Activated naive CD8-positive, alpha-beta T cell treated with anti-CD3 and anti-CD28 coated beads for 36 hours (primary cell): ENCODE measurements around the gene GRB10. TPM values are rescaled to one million over a fixed set of nuclear protein-coding genes. Genes with fewer than 3 reads are reported as not detected.

Experiments used
- DNase-seq: peaks from one replicate; pipeline ENCODE4 v3.0.0; 2021
- H3K27ac Mint-ChIP-seq: one replicate; pipeline ENCODE4 v1.8.0; 2022; ENCODE audit warnings: mild to moderate bottlenecking, moderate library complexity, mixed read lengths
- H3K27me3 Mint-ChIP-seq: one replicate; pipeline ENCODE4 v1.8.0; 2022; ENCODE audit warnings: mild to moderate bottlenecking, mixed read lengths
- H3K36me3 Mint-ChIP-seq: one replicate; pipeline ENCODE4 v1.8.0; 2021; ENCODE audit warnings: mild to moderate bottlenecking, mixed read lengths
- H3K4me1 Mint-ChIP-seq: one replicate; pipeline ENCODE4 v1.8.0; 2021; ENCODE audit warnings: mixed read lengths
- H3K4me3 Mint-ChIP-seq: one replicate; pipeline ENCODE4 v1.8.0; 2022; ENCODE audit warnings: mild to moderate bottlenecking, moderate library complexity, mixed read lengths
- H3K9me3 Mint-ChIP-seq: one replicate; pipeline ENCODE4 v1.8.0; 2022; ENCODE audit warnings: mixed read lengths
- total RNA-seq, 2 experiments: library from RNA; stranded (reverse); gene quantifications; one replicate each; pipeline ENCODE4 v1.2.3, GENCODE V29; 2021

Gene GRB10
- total RNA-seq, 2 experiments from 2014 or later: 2.4 to 2.5 TPM

DNA sequence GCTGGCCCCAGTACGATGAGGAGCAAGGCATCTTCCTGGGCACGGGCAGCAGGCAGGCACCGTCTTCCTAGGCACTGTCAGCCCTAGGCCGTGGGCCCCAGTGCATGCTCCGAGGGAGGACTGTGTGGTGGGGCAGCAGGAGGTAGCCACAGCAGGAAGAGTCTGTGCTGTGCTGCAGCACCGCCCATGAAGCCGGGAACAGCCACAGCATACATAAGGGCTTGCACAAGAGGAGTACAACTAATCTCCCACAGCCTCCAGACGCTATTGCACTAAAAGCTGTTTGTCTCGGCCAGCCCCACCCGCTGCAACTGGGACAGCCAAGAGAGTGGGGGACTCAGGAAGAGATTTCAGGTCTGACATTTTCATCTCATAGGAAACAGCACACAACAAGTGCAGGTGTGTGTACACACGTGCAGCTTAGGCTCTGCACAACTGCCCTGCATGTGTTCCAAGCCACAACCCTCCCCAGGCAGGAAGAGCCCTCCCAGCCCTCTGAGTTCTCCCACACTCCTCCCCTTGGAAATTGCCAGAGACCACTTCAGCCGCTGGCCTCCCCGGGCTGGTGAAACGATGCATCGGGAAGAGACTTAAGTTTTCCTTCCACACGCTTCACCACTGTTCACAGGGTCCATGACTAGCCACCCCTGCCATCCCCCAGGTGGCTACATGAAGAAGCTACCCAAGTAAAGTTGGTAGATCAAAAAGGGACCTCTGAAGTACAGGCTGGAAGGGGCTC lies 129.4 kb downstream of the GRB10 start:
- Mint-ChIP-seq H3K4me1 (peaks cover 2% of the 10 kb centered on the region), H3K27ac (no peak overlapping the region), H3K4me3 (no peak overlapping the region), H3K9me3 (no peaks in the 10 kb centered on the region), H3K36me3 (no peaks in the 10 kb centered on the region), H3K27me3 (no peaks in the 10 kb centered on the region)
- no peak for DNase-seq

DNA sequence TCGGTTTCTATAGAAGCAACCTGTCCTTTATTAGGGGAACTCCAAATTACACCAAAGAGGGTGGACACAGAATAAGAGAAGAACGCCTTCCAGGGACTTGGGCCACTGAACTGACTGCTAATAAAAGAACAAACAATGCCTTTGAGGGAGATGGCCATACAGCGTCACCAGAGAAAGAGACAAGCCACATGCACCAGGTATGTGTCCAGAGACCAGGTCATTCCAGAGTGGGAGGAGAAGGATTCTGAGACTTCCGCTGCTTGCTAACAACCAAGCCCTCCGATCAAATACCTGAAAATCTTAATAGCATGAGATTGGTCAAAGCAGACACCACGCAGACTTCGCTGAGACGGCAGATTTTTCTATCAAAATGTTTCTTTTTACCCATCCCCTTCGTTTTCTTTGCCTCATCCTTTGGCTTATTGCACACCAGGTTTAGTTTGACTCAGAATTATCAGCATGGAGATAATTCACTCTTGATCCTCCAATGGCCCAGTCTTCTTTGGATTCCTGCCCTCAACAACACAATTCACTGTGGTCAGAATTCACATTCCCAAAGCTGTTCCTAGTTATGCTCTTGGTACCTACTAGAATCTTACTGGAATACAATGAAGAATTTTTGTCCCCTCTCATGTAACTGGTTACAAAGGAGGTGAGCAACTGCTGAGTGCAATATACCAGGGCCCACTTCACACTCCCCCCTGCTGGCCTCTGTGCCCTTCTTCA lies 130.1 kb downstream of the GRB10 start:
- DNase-seq: no peak
- Mint-ChIP-seq H3K36me3 (no peaks in the 10 kb centered on the region), H3K9me3 (no peaks in the 10 kb centered on the region), H3K4me1 (peaks cover 2% of the 10 kb centered on the region), H3K4me3 (no peak overlapping the region), H3K27ac (no peak overlapping the region), H3K27me3 (no peaks in the 10 kb centered on the region)

DNA sequence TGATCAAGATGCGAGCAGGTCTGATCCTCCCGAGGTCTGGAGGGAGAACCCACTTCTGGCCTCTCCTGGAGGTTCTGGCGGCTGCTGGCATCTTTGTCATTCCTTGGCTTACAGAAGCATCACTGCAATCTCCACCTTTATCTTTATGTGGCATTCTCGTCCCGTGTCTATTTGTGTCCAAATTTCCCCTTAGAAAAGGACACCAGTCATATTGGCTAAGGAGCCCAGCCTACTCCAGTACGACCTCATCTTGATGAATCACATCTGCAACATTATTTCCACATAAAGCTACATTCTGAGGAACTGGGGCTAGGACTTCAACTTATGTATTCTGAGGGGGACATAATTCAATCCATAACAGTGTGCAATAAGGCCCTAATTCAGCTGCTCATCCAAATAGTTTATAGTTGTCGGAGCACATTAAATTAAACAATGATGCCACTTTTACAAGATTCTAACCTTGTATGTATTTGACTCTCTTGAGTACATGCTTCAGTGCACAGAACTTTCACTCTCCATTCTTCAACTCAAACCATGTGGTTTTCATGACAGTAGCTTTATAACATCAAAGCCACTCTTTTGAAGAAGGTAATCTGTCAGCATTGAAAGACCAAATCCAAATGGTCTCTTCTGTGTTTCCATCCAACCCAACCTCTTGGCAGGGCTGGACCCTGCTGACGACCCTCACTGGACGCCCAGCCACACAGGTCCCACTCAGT lies 131.3 kb downstream of the GRB10 start:
- H3K9me3 Mint-ChIP-seq: no peaks in the 10 kb centered on the region
- no peaks in the 10 kb centered on the region for H3K27me3 Mint-ChIP-seq
- H3K4me3 Mint-ChIP-seq: no peak overlapping the region
- DNase-seq: no peak
- no peak overlapping the region for H3K27ac Mint-ChIP-seq
- H3K36me3 Mint-ChIP-seq: no peaks in the 10 kb centered on the region
- H3K4me1 Mint-ChIP-seq: peaks cover 2% of the 10 kb centered on the region

DNA sequence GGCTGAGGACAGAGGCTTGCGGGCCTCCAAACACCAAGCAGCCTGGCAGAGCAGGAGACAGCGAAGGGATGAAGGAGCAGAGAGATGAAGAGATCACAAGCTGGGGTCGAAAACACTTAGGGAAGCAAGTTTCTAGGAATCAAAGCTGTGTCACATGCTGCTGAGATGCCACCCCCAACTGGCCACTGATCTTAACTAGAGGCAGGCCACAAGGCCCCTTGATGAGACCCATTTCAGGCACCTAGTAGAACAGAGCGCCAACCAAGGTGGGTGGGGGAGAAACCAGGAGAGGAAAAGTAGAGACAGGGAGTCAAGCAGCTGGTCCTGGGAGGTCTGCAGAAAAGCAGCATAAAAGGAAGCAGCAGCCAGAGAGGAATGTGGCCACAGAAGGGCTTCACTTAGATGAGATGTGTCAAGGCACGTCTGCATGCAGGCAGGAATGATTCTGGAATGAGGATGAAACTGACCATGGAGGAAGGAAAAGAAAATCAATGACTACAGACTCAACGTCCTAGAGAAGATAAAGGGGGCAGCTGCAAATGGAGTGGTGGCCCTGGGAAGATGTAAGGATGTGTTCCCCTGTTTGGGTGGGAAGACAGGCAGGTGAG lies 132.5 kb downstream of the GRB10 start:
- no peaks in the 10 kb centered on the region for H3K9me3 Mint-ChIP-seq
- H3K4me3 Mint-ChIP-seq: no peak overlapping the region
- H3K27ac Mint-ChIP-seq: no peak overlapping the region
- no peaks in the 10 kb centered on the region for H3K36me3 Mint-ChIP-seq
- no peak for DNase-seq
- no peaks in the 10 kb centered on the region for H3K27me3 Mint-ChIP-seq
- peaks cover 2% of the 10 kb centered on the region for H3K4me1 Mint-ChIP-seq

DNA sequence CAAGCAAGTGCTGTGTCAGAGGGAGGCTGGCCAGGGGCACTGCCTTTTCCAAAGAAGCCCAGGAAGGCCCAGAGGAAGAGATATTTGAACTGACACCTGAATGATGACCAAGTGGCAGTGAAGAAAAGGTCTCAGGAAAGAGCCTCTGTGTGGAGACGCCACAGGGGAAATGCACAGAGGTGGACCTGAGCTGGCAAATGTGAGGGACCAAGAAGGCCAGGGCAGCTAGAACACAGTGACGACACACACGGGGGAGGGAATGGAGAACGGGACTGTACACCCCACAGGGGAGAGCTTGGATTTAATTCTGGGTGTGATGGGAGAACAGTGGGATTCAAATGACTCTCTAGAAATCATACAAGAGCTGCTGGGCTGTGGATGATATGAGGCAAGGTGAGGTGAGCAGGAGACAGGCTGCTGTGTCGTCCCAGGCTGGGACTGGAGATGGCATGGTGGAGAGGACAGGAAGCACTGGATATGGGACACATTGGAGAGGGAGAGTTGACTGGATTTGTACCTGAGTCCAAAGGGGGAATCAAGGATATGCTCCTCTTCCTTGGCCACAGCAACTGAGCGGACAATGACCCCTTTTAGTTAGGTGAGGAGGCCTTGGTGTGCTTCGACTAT lies 133.3 kb downstream of the GRB10 start:
- H3K36me3 Mint-ChIP-seq: no peaks in the 10 kb centered on the region
- H3K9me3 Mint-ChIP-seq: no peaks in the 10 kb centered on the region
- H3K27ac Mint-ChIP-seq: no peak overlapping the region
- DNase-seq: no peak
- H3K4me1 Mint-ChIP-seq: peaks cover 2% of the 10 kb centered on the region
- H3K4me3 Mint-ChIP-seq: no peak overlapping the region
- no peaks in the 10 kb centered on the region for H3K27me3 Mint-ChIP-seq

DNA sequence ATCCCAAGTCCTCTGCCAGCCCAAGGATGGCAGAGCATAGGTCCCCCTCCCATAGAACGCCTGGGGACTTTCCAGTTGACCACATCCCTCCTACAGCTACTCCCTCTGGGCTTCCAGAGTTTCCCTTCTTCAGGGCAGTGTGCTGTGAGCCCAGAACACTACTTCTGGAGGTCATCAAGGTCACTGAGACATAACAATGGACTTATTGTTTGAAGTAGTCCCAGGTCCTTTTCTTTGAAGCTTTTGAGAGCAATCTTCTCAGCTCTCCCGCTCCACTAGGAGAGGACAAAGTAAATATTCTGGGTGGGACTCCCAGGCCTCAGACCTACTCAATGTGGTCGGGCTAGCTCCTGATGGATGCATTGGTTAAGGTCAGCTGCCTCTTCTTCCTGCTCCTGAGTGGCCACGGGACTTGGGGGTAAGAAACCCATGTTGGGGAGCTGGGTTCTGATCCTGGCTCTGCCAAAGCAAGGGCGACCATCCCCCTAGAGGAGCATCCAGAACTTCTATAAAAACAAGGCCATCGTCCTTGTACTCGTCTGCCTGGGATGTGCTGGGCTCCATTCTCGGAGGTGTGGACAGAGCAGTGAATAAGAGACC lies 134.0 kb downstream of the GRB10 start:
- no peak overlapping the region for H3K27ac Mint-ChIP-seq
- H3K36me3 Mint-ChIP-seq: no peaks in the 10 kb centered on the region
- no peak for DNase-seq

DNA sequence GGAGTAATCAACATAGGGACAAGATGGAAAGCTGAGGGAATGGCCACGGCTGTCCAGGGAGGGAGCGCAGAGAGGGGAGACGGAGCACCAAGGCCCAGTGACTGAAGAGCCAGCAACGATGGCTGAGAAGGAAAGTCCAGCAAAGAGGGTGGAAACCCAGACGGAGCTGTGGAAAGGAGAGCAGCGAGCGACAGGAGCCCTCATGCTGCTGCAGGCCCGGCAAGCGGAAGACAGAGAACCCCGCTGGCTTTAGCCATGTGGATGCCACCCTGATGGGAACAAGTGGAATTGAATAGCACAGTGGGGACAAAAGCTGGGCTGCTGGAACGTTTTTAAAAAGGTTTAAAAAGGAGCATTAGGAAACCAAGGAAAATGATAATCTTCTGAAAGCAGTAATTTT lies 134.6 kb downstream of the GRB10 start:
- Mint-ChIP-seq H3K27me3 (no peaks in the 10 kb centered on the region), H3K4me3 (no peak overlapping the region), H3K9me3 (no peaks in the 10 kb centered on the region), H3K27ac (no peak overlapping the region), H3K4me1 (no peaks in the 10 kb centered on the region), H3K36me3 (no peaks in the 10 kb centered on the region)
- no peak for DNase-seq

More for the DNA sequence above, 134.0 kb downstream of the GRB10 start:
- Mint-ChIP-seq H3K4me1 (no peaks in the 10 kb centered on the region), H3K4me3 (no peak overlapping the region), H3K9me3 (no peaks in the 10 kb centered on the region), H3K27me3 (no peaks in the 10 kb centered on the region)

DNA sequence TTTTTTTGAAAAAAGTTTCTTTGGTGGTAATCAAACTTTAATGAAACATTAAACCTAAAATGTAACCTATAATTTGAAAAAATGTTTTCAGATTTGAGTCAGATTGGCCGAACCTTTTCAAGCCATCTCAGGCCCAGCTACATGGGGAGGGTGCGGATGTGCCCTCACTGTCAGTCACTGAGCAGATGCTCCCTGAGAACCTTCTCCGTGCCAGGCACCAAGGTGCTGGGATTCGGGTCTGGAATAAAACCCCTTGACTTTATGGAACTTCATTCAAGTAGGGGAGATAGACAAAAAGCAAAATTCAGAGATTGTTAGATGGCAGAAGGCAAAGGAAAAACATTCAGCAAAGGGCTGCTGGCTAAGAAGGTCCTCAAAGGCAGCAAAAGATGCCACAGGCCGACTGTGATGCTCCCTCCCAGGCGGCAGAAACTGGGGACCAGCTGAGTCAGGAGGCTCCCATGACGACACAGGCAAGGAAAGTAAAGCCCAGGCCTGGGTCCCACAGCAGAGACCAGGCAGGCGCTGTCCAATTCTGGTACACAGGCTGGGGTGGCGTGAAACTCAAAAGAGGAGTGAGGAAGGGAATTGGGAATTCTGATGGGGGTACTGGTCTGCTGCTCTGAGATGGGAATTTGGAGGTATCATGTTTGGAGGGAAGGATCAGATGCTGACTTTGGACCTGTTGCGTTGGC lies 135.3 kb downstream of the GRB10 start:
- Mint-ChIP-seq H3K27me3 (no peaks in the 10 kb centered on the region), H3K4me1 (no peaks in the 10 kb centered on the region), H3K36me3 (no peaks in the 10 kb centered on the region), H3K4me3 (no peak overlapping the region), H3K9me3 (no peaks in the 10 kb centered on the region), H3K27ac (no peak overlapping the region)
- DNase-seq: no peak

DNA sequence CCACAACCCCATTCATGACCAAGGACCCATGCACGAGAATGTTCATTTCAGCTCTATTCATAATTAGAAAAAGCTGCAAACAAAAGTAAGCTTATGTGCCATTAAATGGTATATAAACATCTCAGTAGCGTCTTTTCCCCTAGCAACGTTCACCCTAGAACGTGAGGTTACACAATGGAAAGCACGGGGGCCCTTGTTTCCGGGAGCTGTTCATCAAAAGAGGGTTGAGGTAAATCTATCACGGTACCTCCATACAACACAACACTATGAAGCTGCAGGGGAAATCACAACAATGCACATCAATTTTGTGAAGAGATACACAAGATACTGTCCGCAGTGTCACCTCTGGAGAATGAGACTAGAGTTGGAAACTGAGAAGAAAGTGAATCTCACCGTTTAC lies 136.6 kb downstream of the GRB10 start:
- no peak overlapping the region for H3K4me3 Mint-ChIP-seq
- no peak for DNase-seq
- no peaks in the 10 kb centered on the region for H3K9me3 Mint-ChIP-seq
- H3K27me3 Mint-ChIP-seq: no peaks in the 10 kb centered on the region
- no peaks in the 10 kb centered on the region for H3K36me3 Mint-ChIP-seq
- H3K27ac Mint-ChIP-seq: no peak overlapping the region
- no peaks in the 10 kb centered on the region for H3K4me1 Mint-ChIP-seq

DNA sequence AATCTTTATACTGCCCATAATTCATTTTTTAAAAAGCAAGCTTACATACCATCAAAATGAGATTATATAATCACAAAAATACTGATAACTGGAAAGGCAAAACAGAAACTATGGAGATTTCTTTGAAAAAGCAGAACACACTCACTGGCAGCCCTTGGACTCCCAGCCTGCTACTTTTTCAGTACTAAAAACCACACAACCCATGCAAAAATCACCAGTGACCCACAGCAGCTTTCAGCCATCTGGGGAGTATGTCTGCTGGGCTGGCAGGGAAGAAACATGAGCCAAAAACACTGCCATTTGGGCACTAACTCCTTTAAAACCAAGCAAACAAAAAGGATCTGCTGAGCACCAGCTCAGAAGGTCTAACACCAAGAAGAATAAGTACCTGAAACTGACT lies 137.5 kb downstream of the GRB10 start:
- no peak for DNase-seq
- no peaks in the 10 kb centered on the region for H3K36me3 Mint-ChIP-seq
- no peak overlapping the region for H3K4me3 Mint-ChIP-seq
- H3K9me3 Mint-ChIP-seq: no peaks in the 10 kb centered on the region
- no peaks in the 10 kb centered on the region for H3K4me1 Mint-ChIP-seq
- no peaks in the 10 kb centered on the region for H3K27me3 Mint-ChIP-seq
- H3K27ac Mint-ChIP-seq: no peak overlapping the region

DNA sequence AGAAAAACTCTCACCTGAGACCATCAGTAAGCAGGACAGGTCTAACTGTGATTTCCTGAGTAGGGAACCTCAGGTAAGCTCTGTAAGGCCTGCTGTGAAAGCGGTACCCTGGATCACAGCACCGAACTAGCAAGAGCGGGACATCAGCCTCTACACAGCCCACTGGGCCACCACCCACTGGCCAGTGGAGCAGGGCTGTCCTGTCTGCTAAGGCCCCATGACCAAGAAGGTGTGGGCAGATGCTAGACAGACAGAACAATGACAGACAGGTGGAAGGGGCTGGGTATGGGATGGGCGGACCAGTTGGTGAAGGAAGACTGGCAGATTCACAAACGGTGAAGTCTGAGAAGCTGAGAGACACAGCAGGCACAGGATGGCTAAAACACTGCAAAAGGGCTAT lies 138.1 kb downstream of the GRB10 start:
- no peaks in the 10 kb centered on the region for H3K4me1 Mint-ChIP-seq

DNA sequence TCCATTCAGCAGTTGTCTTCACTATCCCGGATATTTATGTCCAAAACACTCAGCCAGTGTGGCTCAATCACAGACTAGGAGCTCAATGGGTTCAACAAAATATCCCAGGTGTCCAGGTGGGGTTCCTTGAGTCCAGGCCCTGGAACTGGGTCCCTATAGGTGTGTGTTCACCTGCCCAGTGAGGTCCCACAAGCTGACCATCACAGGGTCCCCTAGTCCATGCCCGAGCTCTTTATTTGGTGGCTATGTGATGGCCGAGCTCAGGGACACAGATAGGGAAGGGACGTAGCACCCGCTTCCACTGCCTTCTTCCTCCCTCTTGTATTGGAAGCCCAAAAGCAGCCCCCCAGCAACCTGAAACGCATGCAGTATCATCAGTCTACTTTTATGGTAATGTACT lies 138.6 kb downstream of the GRB10 start:
- Mint-ChIP-seq H3K9me3 (no peaks in the 10 kb centered on the region), H3K27me3 (no peaks in the 10 kb centered on the region), H3K27ac (no peak overlapping the region), H3K36me3 (no peaks in the 10 kb centered on the region), H3K4me1 (no peaks in the 10 kb centered on the region), H3K4me3 (no peak overlapping the region)
- no peak for DNase-seq

More for the DNA sequence above, 138.1 kb downstream of the GRB10 start:
- DNase-seq: no peak
- H3K4me3 Mint-ChIP-seq: no peak overlapping the region
- no peak overlapping the region for H3K27ac Mint-ChIP-seq
- no peaks in the 10 kb centered on the region for H3K27me3 Mint-ChIP-seq
- H3K9me3 Mint-ChIP-seq: no peaks in the 10 kb centered on the region
- H3K36me3 Mint-ChIP-seq: no peaks in the 10 kb centered on the region

DNA sequence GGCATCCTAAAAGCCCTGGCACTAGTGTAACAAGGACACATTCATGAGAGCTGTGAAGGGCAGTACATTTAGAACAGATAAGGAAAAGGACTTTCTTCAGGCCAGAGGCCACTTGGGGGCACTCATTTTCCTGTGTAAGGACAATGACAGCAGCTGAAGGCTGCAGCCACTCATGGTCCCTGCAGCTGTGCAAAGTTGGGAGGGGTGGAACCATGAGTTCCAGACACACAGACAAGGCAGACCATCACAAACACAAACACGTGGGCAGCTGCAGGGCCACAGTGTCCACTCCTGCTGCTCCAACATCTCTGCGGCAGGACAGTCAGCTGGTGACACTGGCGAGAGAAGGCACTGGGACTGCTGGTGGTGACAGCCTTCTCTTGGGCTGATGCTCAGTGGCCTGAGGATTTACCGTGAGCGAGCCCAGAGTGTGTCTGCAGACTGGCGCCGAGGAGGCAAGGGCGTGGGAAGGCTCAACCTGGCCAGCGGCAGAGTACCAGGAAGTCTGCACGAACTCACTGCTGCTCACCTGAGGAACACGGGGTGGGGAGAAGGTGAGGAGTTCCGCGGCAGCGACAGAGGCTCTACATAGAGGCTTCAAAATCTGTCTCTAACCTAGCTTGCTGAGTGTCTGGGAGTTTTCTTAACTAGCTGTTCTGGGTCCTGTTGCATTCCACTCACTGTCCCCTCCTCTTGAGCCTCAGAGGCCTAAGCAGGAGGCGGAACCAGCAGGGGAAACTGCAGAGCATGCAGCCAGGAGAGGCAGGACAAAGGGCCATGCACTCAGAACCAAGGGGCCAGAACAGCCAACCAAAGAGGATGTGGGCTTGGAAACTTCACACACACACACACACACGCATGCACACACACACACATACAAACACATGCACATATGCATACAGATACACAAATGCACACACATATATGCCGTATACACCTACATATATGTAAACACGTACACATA lies 141.0 kb downstream of the GRB10 start:
- H3K4me3 Mint-ChIP-seq: no peak overlapping the region
- H3K36me3 Mint-ChIP-seq: no peaks in the 10 kb centered on the region
- no peak overlapping the region for H3K27ac Mint-ChIP-seq
- no peak for DNase-seq
- no peaks in the 10 kb centered on the region for H3K27me3 Mint-ChIP-seq
- H3K9me3 Mint-ChIP-seq: no peaks in the 10 kb centered on the region
- H3K4me1 Mint-ChIP-seq: no peaks in the 10 kb centered on the region
